GM13977 (cell line): ENCODE measurements around the gene CTSZ.

Experiments used
- DNase-seq: peaks from one replicate; pipeline ENCODE4 v3.0.0; 2012; ENCODE audit warnings: low spot score
- in situ Hi-C: fragments of 300-500 bp; cut with MboI; formaldehyde crosslinking; loops from one replicate; pipeline ENCODE4 v1.12.0; 2022; ENCODE audit warnings: low sequenced_read_pairs, low pct_unique_long_range_greater_than_20kb, mixed read lengths, inconsistent platforms; ENCODE audit not compliant: unreplicated experiment
- TF ChIP-seq, protein P1 (sequence below): IDR thresholded peaks from 2 replicates; pipeline ENCODE4 v1.5.1; 2012; ENCODE audit warnings: mild to moderate bottlenecking, control low read depth; ENCODE audit not compliant: insufficient read depth; ENCODE audit errors: extremely low read depth, missing control alignments

Gene CTSZ

DNA sequence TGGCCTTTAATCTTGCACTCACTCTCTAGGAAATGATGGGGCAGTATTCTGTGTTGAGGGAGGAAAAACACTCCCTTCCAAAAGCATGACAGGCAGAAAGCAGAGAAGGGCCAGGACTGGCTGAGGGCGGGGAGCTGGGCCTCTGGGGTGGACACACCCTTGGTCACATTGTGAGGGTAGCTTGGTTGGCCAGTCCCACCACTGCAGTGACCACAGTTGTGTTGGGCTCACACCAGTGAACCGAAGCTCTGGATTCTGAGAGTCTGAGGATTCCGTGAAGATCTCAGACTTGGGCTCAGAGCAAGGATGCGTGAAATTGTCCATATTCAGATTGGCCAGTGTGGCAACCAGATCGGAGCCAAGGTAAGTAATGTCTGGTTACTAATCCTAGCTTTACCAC lies 12.2 kb upstream of the CTSZ start, which contains the start of gene TUBB1:
Gene TUBB1, plus strand, starts transcription at position 213 of the 400 bp plus-strand sequence. Its CDS starts 94 bp downstream, at position 307.
- TF ChIP-seq, protein P1, sequence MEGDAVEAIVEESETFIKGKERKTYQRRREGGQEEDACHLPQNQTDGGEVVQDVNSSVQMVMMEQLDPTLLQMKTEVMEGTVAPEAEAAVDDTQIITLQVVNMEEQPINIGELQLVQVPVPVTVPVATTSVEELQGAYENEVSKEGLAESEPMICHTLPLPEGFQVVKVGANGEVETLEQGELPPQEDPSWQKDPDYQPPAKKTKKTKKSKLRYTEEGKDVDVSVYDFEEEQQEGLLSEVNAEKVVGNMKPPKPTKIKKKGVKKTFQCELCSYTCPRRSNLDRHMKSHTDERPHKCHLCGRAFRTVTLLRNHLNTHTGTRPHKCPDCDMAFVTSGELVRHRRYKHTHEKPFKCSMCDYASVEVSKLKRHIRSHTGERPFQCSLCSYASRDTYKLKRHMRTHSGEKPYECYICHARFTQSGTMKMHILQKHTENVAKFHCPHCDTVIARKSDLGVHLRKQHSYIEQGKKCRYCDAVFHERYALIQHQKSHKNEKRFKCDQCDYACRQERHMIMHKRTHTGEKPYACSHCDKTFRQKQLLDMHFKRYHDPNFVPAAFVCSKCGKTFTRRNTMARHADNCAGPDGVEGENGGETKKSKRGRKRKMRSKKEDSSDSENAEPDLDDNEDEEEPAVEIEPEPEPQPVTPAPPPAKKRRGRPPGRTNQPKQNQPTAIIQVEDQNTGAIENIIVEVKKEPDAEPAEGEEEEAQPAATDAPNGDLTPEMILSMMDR, result no peak
- in situ Hi-C loops, result no loop called here
- DNase-seq, result no peak

DNA sequence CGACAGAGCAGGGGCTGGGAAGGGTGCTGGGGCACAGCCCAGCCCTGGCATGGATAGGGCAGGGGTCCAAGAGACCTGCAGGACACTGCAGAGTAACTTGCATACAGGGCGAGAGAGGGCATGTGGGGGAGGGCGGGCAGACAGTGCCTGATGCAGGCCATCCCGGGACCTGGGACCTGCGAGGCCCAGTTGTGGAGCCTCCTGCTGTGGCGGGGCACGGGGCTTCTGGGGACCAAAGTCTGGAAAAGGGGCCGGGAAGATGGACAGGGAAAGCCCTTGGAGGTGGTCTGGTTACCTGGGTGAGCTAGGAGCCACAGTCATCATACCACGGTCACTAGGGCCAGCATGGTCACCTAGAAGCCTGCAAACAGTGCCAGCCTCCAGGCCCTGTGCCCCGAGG lies 11.8 kb upstream of the CTSZ start:
- DNase-seq, result no peak
- in situ Hi-C loops, result no loop called here
- TF ChIP-seq, protein P1, result no peak

DNA sequence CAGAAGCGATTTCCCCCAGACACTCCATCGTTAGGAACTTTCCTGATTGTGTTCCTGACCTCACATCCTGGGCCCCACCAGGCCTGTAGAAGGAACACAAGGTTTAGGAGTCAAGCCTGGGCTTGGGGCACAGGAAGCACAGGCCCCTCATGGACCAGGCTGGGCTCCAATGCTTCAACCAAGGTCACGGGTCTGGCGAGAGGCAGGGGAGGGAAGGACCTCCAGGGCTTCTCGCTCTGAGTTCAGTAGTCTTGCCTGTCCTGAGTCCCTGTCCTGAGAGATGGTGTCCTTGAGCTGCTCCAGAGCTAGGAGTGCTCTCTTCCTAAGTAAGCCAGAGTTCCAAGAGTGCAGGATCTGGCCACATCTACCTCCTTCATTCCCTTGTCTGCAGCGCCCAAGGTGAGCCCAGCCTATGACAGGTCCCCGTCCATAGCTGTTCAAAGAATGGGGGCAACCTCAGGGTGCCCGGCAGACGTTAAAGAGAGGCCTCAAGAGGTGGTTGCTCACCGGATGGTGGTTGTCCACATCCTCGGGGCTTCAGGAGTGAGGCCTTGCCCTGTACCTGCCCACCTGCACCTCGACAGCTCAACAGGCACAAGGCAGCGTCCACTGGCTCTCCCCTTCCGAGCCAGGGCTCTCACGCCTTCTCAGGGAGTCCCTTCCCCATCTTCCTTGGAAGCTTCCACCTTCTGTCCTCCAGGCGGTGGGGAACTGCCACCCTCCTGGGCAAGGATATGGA lies 10.6 kb upstream of the CTSZ start:
- in situ Hi-C loops, result no loop called here

DNA sequence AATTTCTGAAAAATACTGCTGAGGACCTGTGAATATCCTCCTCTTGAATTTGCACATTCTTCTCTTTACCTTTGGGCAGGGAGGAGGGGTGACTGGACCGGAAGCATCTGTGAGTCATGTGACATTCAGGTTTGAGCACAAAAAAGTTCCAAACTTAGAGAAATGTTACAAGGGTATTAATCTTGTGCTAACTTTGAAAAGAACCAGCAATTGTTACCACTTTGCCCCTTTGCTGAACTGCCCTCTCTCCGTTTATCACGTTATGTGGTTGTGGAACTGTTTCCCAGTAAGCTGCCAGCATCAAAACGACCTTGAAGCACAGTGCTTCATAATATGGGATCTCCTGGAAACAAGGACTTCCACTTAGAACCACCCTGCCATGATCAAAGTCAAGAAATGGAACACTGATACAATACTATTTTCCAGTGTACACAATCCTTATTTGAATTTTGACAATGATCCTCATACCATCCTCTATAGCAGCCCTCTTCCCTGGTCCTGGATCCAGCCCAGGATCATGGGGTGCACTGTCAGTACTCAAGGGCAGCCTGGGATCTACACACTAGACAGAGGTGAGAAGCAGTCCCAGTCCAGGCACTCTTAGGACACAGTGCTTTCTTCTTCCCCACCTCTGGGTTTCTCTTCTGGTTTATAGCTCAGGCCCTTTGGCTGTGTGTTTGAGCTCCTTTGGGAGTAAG lies 9.9 kb upstream of the CTSZ start:
- TF ChIP-seq, protein P1, result no peak
- DNase-seq, result no peak
- in situ Hi-C loops, result no loop called here

More for the DNA sequence above, 10.6 kb upstream of the CTSZ start:
- no peak for DNase-seq
- TF ChIP-seq, protein P1, result no peak

DNA sequence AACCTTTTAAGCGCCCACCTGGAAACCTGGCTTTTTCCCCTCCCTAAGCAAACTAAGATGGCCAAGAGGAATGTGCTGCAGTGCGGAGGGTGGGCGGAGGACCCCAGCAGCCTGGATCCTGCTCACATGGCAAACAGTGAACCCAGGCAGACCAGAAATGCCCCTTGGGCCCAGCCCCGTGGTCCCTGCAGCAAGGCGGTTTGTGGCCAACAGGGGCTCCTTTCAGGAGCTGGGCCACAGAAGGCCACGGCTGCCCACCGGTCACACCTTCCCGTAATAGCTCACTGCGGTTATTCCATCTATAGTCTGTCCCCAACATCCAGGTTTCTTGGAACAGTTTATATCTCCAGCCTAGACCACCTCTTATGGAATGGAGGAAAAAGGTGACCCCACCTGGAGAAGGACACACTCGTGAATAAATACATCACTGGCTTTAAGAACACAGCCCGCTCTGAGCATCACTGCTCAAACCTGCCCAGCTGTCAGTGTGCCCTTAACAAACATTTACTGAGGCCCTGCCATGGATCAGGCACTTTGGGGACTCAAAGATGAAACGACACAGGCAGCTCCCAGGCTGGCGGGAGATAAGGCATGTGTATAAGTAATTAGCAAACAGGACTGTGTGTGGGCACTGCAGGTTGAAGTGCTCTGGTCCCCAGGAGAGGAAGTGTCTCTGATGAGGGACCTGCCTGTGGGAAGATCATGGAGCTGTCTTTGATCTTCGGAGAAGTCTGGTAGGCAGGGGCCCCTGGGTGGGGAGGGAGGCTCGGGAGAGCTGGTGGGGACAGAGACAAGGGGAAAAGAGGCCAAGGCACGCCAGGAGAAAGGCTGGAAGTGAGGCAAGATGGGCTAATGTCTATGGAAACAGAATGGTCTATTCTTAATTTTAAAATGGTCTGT lies 9.0 kb upstream of the CTSZ start:
- TF ChIP-seq, protein P1, result no peak
- in situ Hi-C loops, result no loop called here
- no peak for DNase-seq

DNA sequence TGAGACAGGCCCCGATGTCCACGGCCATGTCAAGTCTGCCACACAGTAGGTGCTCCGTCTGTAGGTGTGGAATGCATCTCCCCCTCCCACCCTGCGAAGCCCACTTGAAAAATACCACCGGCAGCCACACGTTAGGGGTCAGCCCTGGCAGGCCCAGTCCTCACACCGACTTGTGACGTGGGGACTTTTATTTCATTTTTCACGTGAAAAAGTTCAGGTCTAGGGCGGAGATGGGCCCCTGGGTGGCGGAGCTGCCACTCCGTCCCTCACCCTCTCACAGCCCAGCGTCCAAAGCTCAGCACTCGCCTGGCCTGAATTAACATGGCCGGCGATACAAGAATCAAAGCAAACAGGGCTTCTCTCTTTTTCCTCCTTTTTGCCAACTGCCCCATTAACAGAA lies 8.4 kb upstream of the CTSZ start:
- in situ Hi-C loops, result no loop called here
- TF ChIP-seq, protein P1, result no peak
- DNase-seq, result no peak
